GM20000 (cell line): ENCODE measurements around the gene GNG7.

Source experiments
- DNase-seq: peaks from one replicate; pipeline ENCODE4 v3.0.0; 2012; ENCODE audit warnings: low spot score
- CTCF ChIP-seq: IDR thresholded peaks from 2 replicates; pipeline ENCODE4 v1.5.1; 2012; ENCODE audit warnings: mild to moderate bottlenecking, control low read depth; ENCODE audit errors: extremely low read depth, missing control alignments

The GNG7 gene

GRCh38 chr19:2701361-2702169, 929 bp downstream of the GNG7 start:
- TF ChIP-seq CTCF = no peak
- DNase-seq = no peak

- DNase-seq = no peak
- TF ChIP-seq CTCF = no peak
Observed at GRCh38 chr19:2700660-2701360, 1.7 kb downstream of the GNG7 start.

- DNase-seq = no peak
- TF ChIP-seq CTCF = no peak
Observed at GRCh38 chr19:2699413-2700140, 2.9 kb downstream of the GNG7 start.

GRCh38 chr19:2694196-2694595, 8.3 kb downstream of the GNG7 start:
- no peak for TF ChIP-seq CTCF
- DNase-seq = no peak

- TF ChIP-seq CTCF = no peak
- no peak for DNase-seq
Observed at GRCh38 chr19:2693492-2694160, 8.9 kb downstream of the GNG7 start.

GRCh38 chr19:2691951-2692350, 10.5 kb downstream of the GNG7 start:
- TF ChIP-seq CTCF = no peak
- no peak for DNase-seq
